Measurements from ENCODE around the gene ZNF407. TPM values are rescaled to one million over a fixed set of nuclear protein-coding genes. Genes with fewer than 3 reads are reported as not detected.

Gene ZNF407
- total RNA-seq, 1 experiment from 2014 or later, result 15.9 TPM

DNA sequence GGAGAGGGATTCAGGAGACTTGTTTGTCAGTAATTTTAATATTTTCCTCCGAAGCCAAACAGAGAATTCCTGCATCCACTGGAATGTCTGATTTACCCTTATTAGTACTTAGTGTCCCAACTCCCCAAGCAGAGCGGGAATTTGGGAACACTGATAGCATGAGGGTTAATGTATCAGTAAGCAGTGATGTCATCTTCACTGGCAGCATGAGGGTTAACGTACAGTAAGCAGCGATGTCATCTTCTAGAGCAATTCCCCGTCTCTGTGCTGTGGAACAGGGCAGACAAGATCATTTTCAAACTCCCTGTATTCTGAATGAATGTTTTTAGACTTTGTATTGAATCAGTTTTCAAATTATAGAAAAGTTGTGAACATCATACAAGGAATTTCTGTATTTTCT, 228.9 kb downstream of the ZNF407 start:
- BruUV-seq (replicated peaks), result no TSS peak
- CTCF ChIA-PET, result no interaction called here
- no peak overlapping the region for H3K4me3 ChIP-seq (ENCODE audit: low read depth, low read length, poor library complexity, severe bottlenecking)
- no peaks in the 10 kb centered on the region for H3K9me3 ChIP-seq (ENCODE audit: low read depth, low read length, poor library complexity, severe bottlenecking)
- POLR2A ChIA-PET (ENCODE audit: low non-redundant PET), result no interaction called here
- intact Hi-C loops (cut with micrococcal nuclease; ENCODE audit: unreplicated experiment), result no loop called here
- H3K27me3 ChIP-seq (replicated peaks; ENCODE audit: insufficient read depth, low read depth, low read length, poor library complexity), result no peaks in the 10 kb centered on the region
- DNase-seq (ENCODE audit: low spot score), result no peak
- H3K4me1 ChIP-seq (ENCODE audit: insufficient read depth, low read length, poor library complexity, severe bottlenecking), result no peaks in the 10 kb centered on the region
- TF ChIP-seq EZH2 (IDR thresholded peaks at IDR 0.05; ENCODE audit: borderline replicate concordance, low read depth, low read length, poor library complexity, severe bottlenecking), result no peak
- TF ChIP-seq, protein P1, sequence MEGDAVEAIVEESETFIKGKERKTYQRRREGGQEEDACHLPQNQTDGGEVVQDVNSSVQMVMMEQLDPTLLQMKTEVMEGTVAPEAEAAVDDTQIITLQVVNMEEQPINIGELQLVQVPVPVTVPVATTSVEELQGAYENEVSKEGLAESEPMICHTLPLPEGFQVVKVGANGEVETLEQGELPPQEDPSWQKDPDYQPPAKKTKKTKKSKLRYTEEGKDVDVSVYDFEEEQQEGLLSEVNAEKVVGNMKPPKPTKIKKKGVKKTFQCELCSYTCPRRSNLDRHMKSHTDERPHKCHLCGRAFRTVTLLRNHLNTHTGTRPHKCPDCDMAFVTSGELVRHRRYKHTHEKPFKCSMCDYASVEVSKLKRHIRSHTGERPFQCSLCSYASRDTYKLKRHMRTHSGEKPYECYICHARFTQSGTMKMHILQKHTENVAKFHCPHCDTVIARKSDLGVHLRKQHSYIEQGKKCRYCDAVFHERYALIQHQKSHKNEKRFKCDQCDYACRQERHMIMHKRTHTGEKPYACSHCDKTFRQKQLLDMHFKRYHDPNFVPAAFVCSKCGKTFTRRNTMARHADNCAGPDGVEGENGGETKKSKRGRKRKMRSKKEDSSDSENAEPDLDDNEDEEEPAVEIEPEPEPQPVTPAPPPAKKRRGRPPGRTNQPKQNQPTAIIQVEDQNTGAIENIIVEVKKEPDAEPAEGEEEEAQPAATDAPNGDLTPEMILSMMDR (conservative IDR thresholded peaks at IDR 0.05; ENCODE audit: low read depth, low read length), result no peak
- H3K36me3 ChIP-seq (ENCODE audit: insufficient read depth, low read length, poor library complexity, severe bottlenecking), result no peaks in the 10 kb centered on the region
- no peak overlapping the region for H3K27ac ChIP-seq (ENCODE audit: low read depth, low read length, poor library complexity, severe bottlenecking)

DNA sequence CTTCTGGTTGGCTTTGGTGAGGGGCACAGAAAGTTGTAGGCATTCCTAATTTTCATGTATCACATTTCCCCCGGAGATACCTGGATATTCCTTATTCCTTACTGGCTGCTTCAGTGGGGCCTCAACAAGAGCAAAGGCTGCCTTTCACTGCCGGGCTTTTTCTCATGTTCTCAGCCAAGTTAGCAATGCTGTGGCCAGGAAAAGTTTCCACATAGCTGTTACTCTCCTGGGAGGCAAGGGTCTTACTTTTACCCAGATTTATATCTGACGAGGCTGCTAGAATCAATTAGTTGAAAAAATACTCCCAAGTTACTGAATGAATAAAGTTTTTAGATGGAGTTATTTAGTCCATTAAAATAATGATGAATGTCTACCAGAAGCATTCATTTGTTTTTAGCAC, 230.5 kb downstream of the ZNF407 start:
- DNase-seq (ENCODE audit: low spot score), result no peak
- H3K4me1 ChIP-seq (ENCODE audit: insufficient read depth, low read length, poor library complexity, severe bottlenecking), result no peaks in the 10 kb centered on the region
- H3K9me3 ChIP-seq (ENCODE audit: low read depth, low read length, poor library complexity, severe bottlenecking), result no peaks in the 10 kb centered on the region
- H3K27ac ChIP-seq (ENCODE audit: low read depth, low read length, poor library complexity, severe bottlenecking), result no peak overlapping the region
- no peaks in the 10 kb centered on the region for H3K36me3 ChIP-seq (ENCODE audit: insufficient read depth, low read length, poor library complexity, severe bottlenecking)
- TF ChIP-seq, protein P1 (conservative IDR thresholded peaks at IDR 0.05; ENCODE audit: low read depth, low read length), result no peak
- TF ChIP-seq EZH2 (IDR thresholded peaks at IDR 0.05; ENCODE audit: borderline replicate concordance, low read depth, low read length, poor library complexity, severe bottlenecking), result no peak
- no TSS peak for BruUV-seq (replicated peaks)
- no peaks in the 10 kb centered on the region for H3K27me3 ChIP-seq (replicated peaks; ENCODE audit: insufficient read depth, low read depth, low read length, poor library complexity)
- ChIA-PET CTCF (no interaction called here), POLR2A (ENCODE audit: low non-redundant PET) (no interaction called here)
- H3K4me3 ChIP-seq (ENCODE audit: low read depth, low read length, poor library complexity, severe bottlenecking), result no peak overlapping the region
- intact Hi-C loops (cut with micrococcal nuclease; ENCODE audit: unreplicated experiment), result no loop called here

DNA sequence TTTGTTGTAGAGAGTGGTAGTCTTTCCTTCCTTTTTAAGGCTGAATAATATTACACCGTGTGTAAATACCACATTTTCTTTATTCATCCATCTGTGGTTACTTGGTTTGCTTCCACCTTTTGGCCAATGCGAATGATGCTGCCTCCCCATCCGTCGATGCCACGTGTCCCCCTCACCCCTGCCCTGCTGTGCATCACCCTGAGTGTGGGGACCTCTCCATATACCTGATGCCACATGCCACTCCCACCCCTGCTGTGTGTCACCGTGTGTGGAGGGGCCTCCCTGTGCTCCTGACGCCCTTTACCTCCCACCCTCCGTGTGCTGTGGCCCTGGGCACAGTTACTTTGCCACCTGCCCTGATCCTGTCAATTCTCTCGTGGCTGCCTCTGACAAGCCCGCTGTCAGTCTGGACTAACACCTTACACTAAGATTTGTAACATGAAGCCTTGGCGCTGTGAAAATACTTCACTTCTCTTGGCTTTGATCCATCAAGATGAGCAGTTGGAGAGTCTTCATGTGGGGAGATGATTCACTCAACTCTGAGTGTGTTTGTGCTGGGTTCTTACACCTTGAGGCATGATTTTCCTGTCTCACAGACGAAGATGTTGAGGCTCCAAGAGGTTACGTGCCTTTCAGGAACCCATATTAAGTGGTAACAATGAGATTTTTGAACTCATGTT, 234.0 kb downstream of the ZNF407 start:
- ChIA-PET POLR2A (ENCODE audit: low non-redundant PET) (no interaction called here), CTCF (no interaction called here)
- Histone ChIP-seq H3K27ac (ENCODE audit: low read depth, low read length, poor library complexity, severe bottlenecking) (no peak overlapping the region), H3K27me3 (replicated peaks; ENCODE audit: insufficient read depth, low read depth, low read length, poor library complexity) (no peaks in the 10 kb centered on the region), H3K36me3 (ENCODE audit: insufficient read depth, low read length, poor library complexity, severe bottlenecking) (no peaks in the 10 kb centered on the region), H3K4me3 (ENCODE audit: low read depth, low read length, poor library complexity, severe bottlenecking) (no peak overlapping the region), H3K4me1 (ENCODE audit: insufficient read depth, low read length, poor library complexity, severe bottlenecking) (no peaks in the 10 kb centered on the region), H3K9me3 (ENCODE audit: low read depth, low read length, poor library complexity, severe bottlenecking) (no peaks in the 10 kb centered on the region)
- no TSS peak for BruUV-seq (replicated peaks)
- no peak for TF ChIP-seq EZH2 (IDR thresholded peaks at IDR 0.05; ENCODE audit: borderline replicate concordance, low read depth, low read length, poor library complexity, severe bottlenecking)
- TF ChIP-seq, protein P1 (conservative IDR thresholded peaks at IDR 0.05; ENCODE audit: low read depth, low read length), result no peak
- intact Hi-C loops (cut with micrococcal nuclease; ENCODE audit: unreplicated experiment), result no loop called here
- no peak for DNase-seq (ENCODE audit: low spot score)

Measured in A673 (cell line).